AG09319 (cell line): Measurements from ENCODE around the gene AREG.
A peak's percentile ranks its signal among the peaks of the same experiment; 100 is the strongest.

Experiments used
- DNase-seq: peaks from one replicate; pipeline ENCODE4 v3.0.0-alpha.2; 2010; ENCODE audit warnings: low read depth; ENCODE audit errors: extremely low read depth
- TF ChIP-seq, protein P1 (sequence below): IDR thresholded peaks from 2 replicates; pipeline ENCODE4 v1.5.1; 2011; ENCODE audit warnings: low read depth, mild to moderate bottlenecking, inconsistent platforms, low read length, moderate library complexity

AREG gene

DNA sequence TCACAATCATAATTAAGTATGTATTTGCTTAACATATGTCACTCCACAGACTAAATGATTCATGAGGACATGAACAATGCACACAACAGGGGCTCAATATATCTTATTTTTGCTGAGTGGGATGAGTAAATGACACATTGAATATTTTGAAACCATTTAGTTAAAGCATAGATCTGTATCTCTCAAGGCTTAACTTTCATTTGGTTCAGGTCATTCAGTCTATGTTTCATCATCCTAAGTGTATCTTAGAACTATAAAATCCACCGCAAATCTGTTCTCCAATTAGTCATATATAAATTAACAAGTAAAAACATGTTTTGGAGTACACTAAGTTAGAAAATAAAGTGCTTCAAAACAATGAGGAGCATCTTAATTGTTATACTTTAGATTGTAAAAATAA is 45.8 kb downstream of the AREG start:
- TF ChIP-seq, protein P1, sequence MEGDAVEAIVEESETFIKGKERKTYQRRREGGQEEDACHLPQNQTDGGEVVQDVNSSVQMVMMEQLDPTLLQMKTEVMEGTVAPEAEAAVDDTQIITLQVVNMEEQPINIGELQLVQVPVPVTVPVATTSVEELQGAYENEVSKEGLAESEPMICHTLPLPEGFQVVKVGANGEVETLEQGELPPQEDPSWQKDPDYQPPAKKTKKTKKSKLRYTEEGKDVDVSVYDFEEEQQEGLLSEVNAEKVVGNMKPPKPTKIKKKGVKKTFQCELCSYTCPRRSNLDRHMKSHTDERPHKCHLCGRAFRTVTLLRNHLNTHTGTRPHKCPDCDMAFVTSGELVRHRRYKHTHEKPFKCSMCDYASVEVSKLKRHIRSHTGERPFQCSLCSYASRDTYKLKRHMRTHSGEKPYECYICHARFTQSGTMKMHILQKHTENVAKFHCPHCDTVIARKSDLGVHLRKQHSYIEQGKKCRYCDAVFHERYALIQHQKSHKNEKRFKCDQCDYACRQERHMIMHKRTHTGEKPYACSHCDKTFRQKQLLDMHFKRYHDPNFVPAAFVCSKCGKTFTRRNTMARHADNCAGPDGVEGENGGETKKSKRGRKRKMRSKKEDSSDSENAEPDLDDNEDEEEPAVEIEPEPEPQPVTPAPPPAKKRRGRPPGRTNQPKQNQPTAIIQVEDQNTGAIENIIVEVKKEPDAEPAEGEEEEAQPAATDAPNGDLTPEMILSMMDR: no peak
- DNase-seq: no peak

GRCh38 chr4:74499986-74500781 is 55.2 kb downstream of the AREG start:
- no peak for DNase-seq
- TF ChIP-seq, protein P1: no peak

DNA sequence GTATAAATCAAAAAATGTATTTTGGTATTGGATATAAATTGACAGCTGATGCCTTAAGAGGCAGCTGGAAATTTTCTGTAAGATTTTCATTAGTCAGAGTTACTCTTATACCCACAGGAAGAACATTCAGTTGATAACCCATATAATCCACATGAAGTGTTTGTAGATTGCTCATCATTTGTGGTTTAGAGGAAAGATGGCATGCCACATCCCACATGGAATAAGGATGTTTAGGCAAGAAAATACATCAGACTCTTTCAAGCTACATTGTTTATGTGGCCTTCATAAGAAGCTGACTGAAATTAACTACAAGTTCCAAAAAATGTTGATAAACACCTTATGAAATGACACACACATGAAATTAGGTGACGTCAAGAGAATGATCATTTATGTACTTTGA is 56.6 kb downstream of the AREG start:
- peak; percentile 44 for DNase-seq
- TF ChIP-seq, protein P1: no peak

DNA sequence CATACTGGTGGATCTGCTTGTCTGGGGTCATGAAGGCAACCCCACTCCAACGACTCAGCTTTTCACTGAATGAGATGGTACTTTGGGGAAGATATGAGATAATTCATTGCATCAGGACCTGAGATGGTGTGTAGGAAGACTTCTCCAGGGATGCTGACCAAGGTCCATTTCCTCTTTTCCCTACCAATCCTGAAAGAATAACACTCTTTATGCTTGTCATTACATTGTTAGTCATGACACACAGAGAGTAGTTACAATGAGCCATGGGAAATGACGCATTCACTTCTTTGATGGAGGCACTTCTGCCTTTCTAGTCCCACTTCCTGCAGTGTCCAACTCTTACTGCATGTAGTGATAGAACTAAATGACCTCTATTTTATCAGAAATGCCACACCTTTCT is 58.6 kb downstream of the AREG start:
- DNase-seq: no peak
- TF ChIP-seq, protein P1: no peak

GRCh38 chr4:74504212-74504611 is 59.3 kb downstream of the AREG start:
- TF ChIP-seq, protein P1: no peak

More at GRCh38 chr4:74504212-74504611, 59.3 kb downstream of the AREG start:
- no peak for DNase-seq
